ENCODE results near the gene COL20A1.

Gene COL20A1

DNA sequence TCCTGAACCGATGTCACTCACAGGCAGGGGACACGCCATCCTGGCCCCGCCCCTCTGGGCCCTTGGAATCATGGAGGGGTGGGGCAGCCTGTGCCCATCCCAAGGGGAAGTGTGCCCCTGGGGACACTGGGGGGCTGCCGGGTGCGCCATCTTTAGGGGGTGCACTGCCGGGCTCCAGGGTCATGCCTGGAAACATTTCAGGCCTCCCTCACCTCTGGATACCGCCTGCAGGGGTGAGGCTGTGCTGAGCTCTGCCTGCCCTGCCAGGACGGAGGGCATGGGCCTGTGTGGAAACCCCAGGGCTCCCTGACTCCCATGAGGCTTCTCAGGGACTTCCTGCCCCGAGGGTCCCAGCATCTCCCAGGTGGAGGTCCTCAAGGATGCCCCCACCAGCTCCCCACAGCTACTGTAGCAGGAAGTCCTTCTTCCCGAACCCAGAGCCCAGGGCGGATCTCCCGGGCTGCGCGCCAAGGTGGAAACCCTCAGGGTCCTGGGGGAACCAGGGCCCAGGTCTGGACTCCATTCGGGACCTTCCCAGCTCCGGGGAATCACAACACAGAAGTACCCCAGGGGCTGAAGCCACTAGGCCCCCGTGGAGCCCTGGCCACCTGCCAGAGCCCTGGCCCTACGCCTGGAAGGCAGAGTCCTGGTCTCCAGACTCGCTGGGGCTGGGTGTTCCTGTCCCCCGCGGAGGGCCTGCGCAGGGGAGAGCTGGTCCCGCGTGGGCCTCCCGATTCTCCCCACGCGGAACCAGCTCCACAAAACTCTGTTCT is 52.5 kb downstream of the COL20A1 start (continued):
- no peak for TF ChIP-seq ZSCAN23 (tag by site-specific recombination; IDR thresholded peaks at IDR 0.05)
- no peak for TF ChIP-seq ZFP37 (tag by site-specific recombination; IDR thresholded peaks at IDR 0.05)
- TF ChIP-seq, protein P1, sequence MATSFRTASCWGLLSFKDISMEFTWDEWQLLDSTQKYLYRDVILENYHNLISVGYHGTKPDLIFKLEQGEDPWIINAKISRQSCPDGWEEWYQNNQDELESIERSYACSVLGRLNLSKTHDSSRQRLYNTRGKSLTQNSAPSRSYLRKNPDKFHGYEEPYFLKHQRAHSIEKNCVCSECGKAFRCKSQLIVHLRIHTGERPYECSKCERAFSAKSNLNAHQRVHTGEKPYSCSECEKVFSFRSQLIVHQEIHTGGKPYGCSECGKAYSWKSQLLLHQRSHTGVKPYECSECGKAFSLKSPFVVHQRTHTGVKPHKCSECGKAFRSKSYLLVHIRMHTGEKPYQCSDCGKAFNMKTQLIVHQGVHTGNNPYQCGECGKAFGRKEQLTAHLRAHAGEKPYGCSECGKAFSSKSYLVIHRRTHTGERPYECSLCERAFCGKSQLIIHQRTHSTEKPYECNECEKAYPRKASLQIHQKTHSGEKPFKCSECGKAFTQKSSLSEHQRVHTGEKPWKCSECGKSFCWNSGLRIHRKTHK (tag by site-specific recombination; IDR thresholded peaks at IDR 0.05): no peak

DNA sequence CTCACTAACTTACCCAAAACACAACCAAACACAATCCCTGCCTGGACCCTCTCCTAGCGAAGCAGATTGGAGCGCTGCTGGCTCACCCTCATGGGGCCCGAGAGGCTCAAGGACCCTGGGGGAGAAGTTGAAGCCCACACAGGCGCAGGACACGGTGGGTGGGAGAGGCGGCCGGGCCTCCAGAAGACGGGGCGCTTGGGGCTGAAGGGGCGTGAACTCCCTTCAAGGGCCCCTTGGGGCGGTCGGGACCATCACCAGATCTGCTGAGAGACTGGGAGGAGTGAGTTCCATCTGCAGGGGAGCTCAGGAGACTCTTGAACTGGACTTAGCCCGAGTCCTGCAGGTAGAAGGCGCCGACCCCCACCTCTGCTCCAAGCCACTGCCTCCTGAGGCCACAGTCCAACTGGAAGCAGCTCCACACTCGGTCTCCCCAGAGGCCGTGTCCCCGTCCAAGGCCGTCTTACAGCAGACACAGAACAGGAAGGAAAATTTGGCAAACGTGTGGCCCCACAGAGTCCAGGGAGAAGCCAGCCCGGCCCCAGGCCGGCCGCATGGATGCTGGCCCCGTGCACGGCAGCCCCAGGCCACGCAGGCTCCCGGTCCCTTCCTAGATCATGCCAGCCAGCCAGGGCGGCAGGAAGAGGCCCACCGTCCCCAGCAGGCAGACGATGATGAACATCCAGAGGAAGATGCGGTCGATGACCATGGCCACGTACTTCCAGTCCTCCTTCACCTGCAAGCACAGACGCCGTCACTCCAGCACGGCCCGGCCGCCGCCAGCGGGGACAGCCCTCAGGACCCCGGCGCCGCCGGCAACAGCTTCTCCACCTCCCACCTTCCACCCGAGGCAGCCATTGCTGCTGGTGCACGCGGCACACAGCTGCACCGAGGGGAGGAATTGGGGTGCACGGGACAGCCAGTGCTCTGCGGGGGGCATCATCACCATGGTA is 53.4 kb downstream of the COL20A1 start:
- H3K9me3 ChIP-seq (ENCODE audit: control insufficient read depth, insufficient read depth, low read depth, low read length): no peaks in the 10 kb centered on the region
- CTCF ChIA-PET: interaction anchor here (0.7 kb wide), 2 partner anchors 25 to 120 kb away, joined by 3 to 4 read pairs; no protein-coding TSS in a partner anchor
- POLR2A ChIA-PET: no interaction called here
- no peak overlapping the region for H3K4me3 ChIP-seq (ENCODE audit: low read depth, low read length)
- no peaks in the 10 kb centered on the region for H3K4me1 ChIP-seq (ENCODE audit: control insufficient read depth, insufficient read depth, low read length)
- no peak overlapping the region for H3K27ac ChIP-seq (ENCODE audit: extremely low read depth, low read depth, low read length)
- no peaks in the 10 kb centered on the region for H3K36me3 ChIP-seq (ENCODE audit: control insufficient read depth in 2 of 2, insufficient read depth in 1 of 2, low read length in 2 of 2)
- TF ChIP-seq TCF7L2 (IDR thresholded peaks at IDR 0.05; ENCODE audit: borderline replicate concordance, low read depth, low read length) (no peak), ZNF777 (tag by site-specific recombination; IDR thresholded peaks at IDR 0.05; ENCODE audit: borderline replicate concordance) (no peak), GLI2 (tag by site-specific recombination; IDR thresholded peaks at IDR 0.05; ENCODE audit: borderline replicate concordance, low read depth) (no peak), ZNF155 (tag by site-specific recombination; IDR thresholded peaks at IDR 0.05) (no peak), PRDM2 (tag by site-specific recombination; IDR thresholded peaks at IDR 0.05; ENCODE audit: borderline replicate concordance) (no peak), ZNF677 (tag by site-specific recombination; IDR thresholded peaks at IDR 0.05) (no peak), ZNF596 (tag by site-specific recombination; IDR thresholded peaks at IDR 0.05) (no peak), ZNF366 (tag by site-specific recombination; conservative IDR thresholded peaks at IDR 0.05) (no peak), ZNF404 (tag by site-specific recombination; IDR thresholded peaks at IDR 0.05) (no peak), ZSCAN23 (tag by site-specific recombination; IDR thresholded peaks at IDR 0.05) (no peak), ZFP41 (tag by site-specific recombination; IDR thresholded peaks at IDR 0.05; ENCODE audit: borderline replicate concordance) (no peak), ZNF214 (tag by site-specific recombination; IDR thresholded peaks at IDR 0.05; ENCODE audit: borderline replicate concordance) (no peak), ZNF140 (tag by site-specific recombination; IDR thresholded peaks at IDR 0.05) (no peak), WT1 (tag by site-specific recombination; IDR thresholded peaks at IDR 0.05) (no peak), ZNF747 (tag by site-specific recombination; IDR thresholded peaks at IDR 0.05) (no peak)
- TF ChIP-seq, protein P2, sequence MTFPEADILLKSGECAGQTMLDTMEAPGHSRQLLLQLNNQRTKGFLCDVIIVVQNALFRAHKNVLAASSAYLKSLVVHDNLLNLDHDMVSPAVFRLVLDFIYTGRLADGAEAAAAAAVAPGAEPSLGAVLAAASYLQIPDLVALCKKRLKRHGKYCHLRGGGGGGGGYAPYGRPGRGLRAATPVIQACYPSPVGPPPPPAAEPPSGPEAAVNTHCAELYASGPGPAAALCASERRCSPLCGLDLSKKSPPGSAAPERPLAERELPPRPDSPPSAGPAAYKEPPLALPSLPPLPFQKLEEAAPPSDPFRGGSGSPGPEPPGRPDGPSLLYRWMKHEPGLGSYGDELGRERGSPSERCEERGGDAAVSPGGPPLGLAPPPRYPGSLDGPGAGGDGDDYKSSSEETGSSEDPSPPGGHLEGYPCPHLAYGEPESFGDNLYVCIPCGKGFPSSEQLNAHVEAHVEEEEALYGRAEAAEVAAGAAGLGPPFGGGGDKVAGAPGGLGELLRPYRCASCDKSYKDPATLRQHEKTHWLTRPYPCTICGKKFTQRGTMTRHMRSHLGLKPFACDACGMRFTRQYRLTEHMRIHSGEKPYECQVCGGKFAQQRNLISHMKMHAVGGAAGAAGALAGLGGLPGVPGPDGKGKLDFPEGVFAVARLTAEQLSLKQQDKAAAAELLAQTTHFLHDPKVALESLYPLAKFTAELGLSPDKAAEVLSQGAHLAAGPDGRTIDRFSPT (tag by site-specific recombination; IDR thresholded peaks at IDR 0.05): no peak
- TF ChIP-seq, protein P3, sequence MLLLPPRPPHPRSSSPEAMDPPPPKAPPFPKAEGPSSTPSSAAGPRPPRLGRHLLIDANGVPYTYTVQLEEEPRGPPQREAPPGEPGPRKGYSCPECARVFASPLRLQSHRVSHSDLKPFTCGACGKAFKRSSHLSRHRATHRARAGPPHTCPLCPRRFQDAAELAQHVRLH (tag by site-specific recombination; IDR thresholded peaks at IDR 0.05): no peak
- TF ChIP-seq, protein P4, sequence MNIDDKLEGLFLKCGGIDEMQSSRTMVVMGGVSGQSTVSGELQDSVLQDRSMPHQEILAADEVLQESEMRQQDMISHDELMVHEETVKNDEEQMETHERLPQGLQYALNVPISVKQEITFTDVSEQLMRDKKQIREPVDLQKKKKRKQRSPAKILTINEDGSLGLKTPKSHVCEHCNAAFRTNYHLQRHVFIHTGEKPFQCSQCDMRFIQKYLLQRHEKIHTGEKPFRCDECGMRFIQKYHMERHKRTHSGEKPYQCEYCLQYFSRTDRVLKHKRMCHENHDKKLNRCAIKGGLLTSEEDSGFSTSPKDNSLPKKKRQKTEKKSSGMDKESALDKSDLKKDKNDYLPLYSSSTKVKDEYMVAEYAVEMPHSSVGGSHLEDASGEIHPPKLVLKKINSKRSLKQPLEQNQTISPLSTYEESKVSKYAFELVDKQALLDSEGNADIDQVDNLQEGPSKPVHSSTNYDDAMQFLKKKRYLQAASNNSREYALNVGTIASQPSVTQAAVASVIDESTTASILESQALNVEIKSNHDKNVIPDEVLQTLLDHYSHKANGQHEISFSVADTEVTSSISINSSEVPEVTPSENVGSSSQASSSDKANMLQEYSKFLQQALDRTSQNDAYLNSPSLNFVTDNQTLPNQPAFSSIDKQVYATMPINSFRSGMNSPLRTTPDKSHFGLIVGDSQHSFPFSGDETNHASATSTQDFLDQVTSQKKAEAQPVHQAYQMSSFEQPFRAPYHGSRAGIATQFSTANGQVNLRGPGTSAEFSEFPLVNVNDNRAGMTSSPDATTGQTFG (tag by site-specific recombination; IDR thresholded peaks at IDR 0.05; ENCODE audit: borderline replicate concordance): no peak

Measured in HEK293 (cell line).